Esophagus (tissue), 2 donors: ENCODE measurements around the gene RAVER1. TPM values are rescaled to one million over a fixed set of nuclear protein-coding genes. Genes with fewer than 3 reads are reported as not detected.
"Not testable (repeated sequence)": the region's sequence is repeated elsewhere in the genome, so short reads cannot be mapped to it uniquely, and the experiment has no call there.

Source experiments
- H3K27ac ChIP-seq, 2 donors: one replicate each; pipeline ENCODE4 v1.5.1; 2013; ENCODE audit warnings: low read depth in 2 of 2, mild to moderate bottlenecking in 2 of 2, inconsistent platforms in 1 of 2, low read length in 1 of 2, moderate library complexity in 1 of 2
- H3K27me3 ChIP-seq, 2 donors: one replicate each; pipeline ENCODE4 v1.6.1; 2013; ENCODE audit warnings: low read length in 2 of 2, control low read depth in 1 of 2, mild to moderate bottlenecking in 1 of 2; ENCODE audit not compliant: insufficient read depth in 2 of 2, control insufficient read depth in 1 of 2
- H3K36me3 ChIP-seq, 2 donors: one replicate each; pipeline ENCODE4 v1.6.1; 2013; ENCODE audit warnings: low read length in 1 of 2; ENCODE audit not compliant: control insufficient read depth in 2 of 2, insufficient read depth in 2 of 2
- H3K4me1 ChIP-seq, 2 donors: one replicate each; pipeline ENCODE4 v1.6.1; 2013; ENCODE audit warnings: low read length in 1 of 2; ENCODE audit not compliant: control insufficient read depth in 2 of 2, insufficient read depth in 2 of 2
- H3K4me3 ChIP-seq, 2 donors: one replicate each; pipeline ENCODE4 v1.5.1; 2013; ENCODE audit warnings: low read length in 2 of 2, mild to moderate bottlenecking in 2 of 2, low read depth in 1 of 2, moderate library complexity in 1 of 2
- H3K9me3 ChIP-seq, 2 donors: one replicate each; pipeline ENCODE4 v1.6.1; 2013; ENCODE audit warnings: mild to moderate bottlenecking in 2 of 2, low read depth in 1 of 2, low read length in 1 of 2, moderate library complexity in 1 of 2; ENCODE audit not compliant: control insufficient read depth in 2 of 2, insufficient read depth in 1 of 2
- WGBS, 2 donors: extraction: QIAGEN DNeasy Blood & Tissue Kit; methylation state at CpG; one replicate each; pipeline ENCODE4 v1.1.7; 2013; 5-methylcytosine and 5-hydroxymethylcytosine counted together
- polyA plus RNA-seq, 2 donors: library from polyadenylated mRNA; stranded (reverse); fragments of 200-250 nt; gene quantifications; one replicate each; pipeline ENCODE4 v1.2.3, GENCODE V29; 2013
- donor health status: healthy with polysubstance abuse.
- donor health status: Bipolar disorder and iron deficiency.

The RAVER1 gene
- polyA plus RNA-seq: 1 to 10 TPM; 7.1 to 8.2 TPM

GRCh38 chr19:10332965-10333757 is at the start of gene RAVER1:
RAVER1 (minus strand) TSS chr19:10333529; CDS start chr19:10333507, 22 bp downstream.
- peak within 1 kb of the TSS; percentile 78 to 95 for H3K4me3 ChIP-seq
- no peaks in the 10 kb centered on the region for H3K9me3 ChIP-seq
- peaks cover 4 to 14% of the 10 kb centered on the region in 2 donors for H3K4me1 ChIP-seq
- 1% methylated on average over 81 to 82 of the region's 82 CpGs for WGBS, 2 donors
- peaks cover 0 to 15% of the 10 kb centered on the region in 2 donors for H3K36me3 ChIP-seq
- H3K27ac ChIP-seq: peak within 1 kb of the TSS; percentile 87 to 92
- no peaks in the 10 kb centered on the region for H3K27me3 ChIP-seq

GRCh38 chr19:10383223-10383499 is 49.8 kb upstream of the RAVER1 start:
- not testable (repeated sequence) for H3K27me3 ChIP-seq, H3K9me3 ChIP-seq, H3K27ac ChIP-seq, H3K4me1 ChIP-seq, H3K36me3 ChIP-seq, H3K4me3 ChIP-seq
- 78 to 82% methylated on average over 8 of the region's 8 CpGs for WGBS, 2 donors

GRCh38 chr19:10380313-10381102 is 47.2 kb upstream of the RAVER1 start, which contains the start of gene TYK2:
TYK2 (minus strand) TSS chr19:10380572; CDS start chr19:10378406, 2,166 bp downstream.
- Histone ChIP-seq H3K27me3 (no peaks in the 10 kb centered on the region), H3K9me3 (no peaks in the 10 kb centered on the region), H3K36me3 (peaks cover 4% of the 10 kb centered on the region in 2 donors), H3K4me3 (peak within 1 kb of the TSS; percentile 85 to 92), H3K27ac (peak within 1 kb of the TSS; percentile 83), H3K4me1 (peaks cover 2 to 5% of the 10 kb centered on the region in 2 donors)
- 0 to 1% methylated on average over 53 to 58 of the region's 58 CpGs for WGBS, 2 donors

- Histone ChIP-seq H3K4me3 (peak overlapping the region; percentile 85 to 92), H3K27ac (peak overlapping the region; percentile 83), H3K36me3 (peaks cover 4% of the 10 kb centered on the region in 2 donors), H3K4me1 (peaks cover 2 to 5% of the 10 kb centered on the region in 2 donors), H3K9me3 (no peaks in the 10 kb centered on the region), H3K27me3 (no peaks in the 10 kb centered on the region)
- WGBS, 2 donors: 1% methylated on average over 10 of the region's 10 CpGs
Observed at GRCh38 chr19:10379880-10380312, 46.6 kb upstream of the RAVER1 start.

- H3K27me3 ChIP-seq: no peaks in the 10 kb centered on the region
- 90 to 95% methylated on average over 7 to 8 of the region's 8 CpGs for whole genome bisulfite sequencing, 2 donors
- H3K4me1 ChIP-seq: peaks cover 2 to 5% of the 10 kb centered on the region in 2 donors
- no peak overlapping the region for H3K4me3 ChIP-seq
- H3K9me3 ChIP-seq: no peaks in the 10 kb centered on the region
- peaks cover 4 to 6% of the 10 kb centered on the region in 2 donors for H3K36me3 ChIP-seq
- no peak overlapping the region for H3K27ac ChIP-seq
Observed at GRCh38 chr19:10378124-10378523, 44.8 kb upstream of the RAVER1 start.

- H3K36me3 ChIP-seq, H3K9me3 ChIP-seq, H3K4me1 ChIP-seq, H3K27ac ChIP-seq, H3K27me3 ChIP-seq, H3K4me3 ChIP-seq: not testable (repeated sequence)
- 96 to 97% methylated on average over 2 of the region's 2 CpGs for WGBS, 2 donors
Observed at GRCh38 chr19:10377140-10377640, 43.9 kb upstream of the RAVER1 start.

GRCh38 chr19:10374931-10375330 is 41.6 kb upstream of the RAVER1 start:
- Histone ChIP-seq H3K36me3 (peaks cover 4 to 6% of the 10 kb centered on the region in 2 donors), H3K27ac (no peak overlapping the region), H3K4me3 (no peak overlapping the region), H3K4me1 (peaks cover 0 to 2% of the 10 kb centered on the region in 2 donors), H3K9me3 (no peaks in the 10 kb centered on the region), H3K27me3 (no peaks in the 10 kb centered on the region)
- WGBS, 2 donors: 83 to 86% methylated on average over 5 of the region's 5 CpGs

GRCh38 chr19:10372690-10373089 is 39.4 kb upstream of the RAVER1 start:
- no peaks in the 10 kb centered on the region for H3K9me3 ChIP-seq
- no peaks in the 10 kb centered on the region for H3K4me1 ChIP-seq
- H3K27ac ChIP-seq: no peak overlapping the region
- H3K36me3 ChIP-seq: peaks cover 6 to 10% of the 10 kb centered on the region in 2 donors
- no peak overlapping the region for H3K4me3 ChIP-seq
- 97 to 98% methylated on average over 3 of the region's 3 CpGs for WGBS, 2 donors
- no peaks in the 10 kb centered on the region for H3K27me3 ChIP-seq

- H3K27ac ChIP-seq: no peak overlapping the region
- H3K4me3 ChIP-seq: no peak overlapping the region
- H3K36me3 ChIP-seq: peaks cover 15 to 35% of the 10 kb centered on the region in 2 donors
- 94 to 95% methylated on average over 15 of the region's 15 CpGs for WGBS, 2 donors
- H3K9me3 ChIP-seq: no peaks in the 10 kb centered on the region
- no peaks in the 10 kb centered on the region for H3K4me1 ChIP-seq
- no peaks in the 10 kb centered on the region for H3K27me3 ChIP-seq
Observed at GRCh38 chr19:10368101-10368803, 34.9 kb upstream of the RAVER1 start.
